Neural cell (in vitro differentiated cells): ENCODE data around the gene MPL. TPM values are rescaled to one million over a fixed set of nuclear protein-coding genes. Genes with fewer than 3 reads are reported as not detected.

ENCODE experiments used
- H2AFZ ChIP-seq: fragments of 200-600, 300-800 bp; sonication (generic), shearing (Covaris generic); 2 replicates; pipeline ENCODE4 v1.6.0; 2014; ENCODE audit warnings: low read depth, mild to moderate bottlenecking, antibody characterized with exemption, low read length, moderate library complexity
- H3F3A ChIP-seq: fragments of 200-600 bp; shearing (Covaris generic); 2 replicates; pipeline ENCODE4 v1.6.1; 2016; ENCODE audit warnings: mild to moderate bottlenecking, moderate library complexity, mixed read lengths, antibody characterized with exemption, low read length; ENCODE audit not compliant: insufficient read depth, poor library complexity, severe bottlenecking
- H3K27ac ChIP-seq: fragments of 200-600, 300-800 bp; sonication (generic), shearing (Covaris generic); 2 replicates; pipeline ENCODE4 v1.5.1; 2014; ENCODE audit warnings: mild to moderate bottlenecking, low read length, moderate library complexity
- H3K27me3 ChIP-seq: fragments of 300-800, 200-600 bp; sonication (generic), shearing (Covaris generic); 2 replicates; pipeline ENCODE4 v1.6.0; 2014; ENCODE audit warnings: mild to moderate bottlenecking, low read depth, low read length, moderate library complexity; ENCODE audit not compliant: insufficient read depth
- H3K36me3 ChIP-seq: fragments of 300-800, 200-600 bp; sonication (generic), shearing (Covaris generic); 2 replicates; pipeline ENCODE4 v1.5.1; 2014; ENCODE audit warnings: mild to moderate bottlenecking, antibody characterized with exemption, low read length, moderate library complexity; ENCODE audit not compliant: insufficient read depth
- H3K4me2 ChIP-seq: fragments of 300-800, 200-600 bp; sonication (generic), shearing (Covaris generic); 2 replicates; pipeline ENCODE4 v1.6.0; 2014; ENCODE audit warnings: mild to moderate bottlenecking, low read length
- H3K4me3 ChIP-seq: fragments of 300-800, 200-600 bp; sonication (generic), shearing (Covaris generic); 2 replicates; pipeline ENCODE4 v1.5.1; 2014; ENCODE audit warnings: mild to moderate bottlenecking, low read length, moderate library complexity
- H3K79me2 ChIP-seq: fragments of 200-600 bp; shearing (Covaris generic); replicated peaks from 2 replicates; pipeline ENCODE4 v1.6.0; 2014; ENCODE audit warnings: mild to moderate bottlenecking, low read length, moderate library complexity; ENCODE audit not compliant: insufficient read depth
- H3K9ac ChIP-seq: fragments of 300-800, 200-600 bp; sonication (generic), shearing (Covaris generic); 2 replicates; pipeline ENCODE4 v1.6.1; 2016; ENCODE audit warnings: mild to moderate bottlenecking, low read length, mixed read lengths
- H3K9me2 ChIP-seq: fragments of 200-600 bp; shearing (Covaris generic); 2 replicates; pipeline ENCODE4 v1.6.1; 2016; ENCODE audit warnings: mild to moderate bottlenecking, low read length, mixed read lengths; ENCODE audit not compliant: insufficient read depth
- H3K9me3 ChIP-seq: fragments of 200-600, 300-800 bp; sonication (generic), shearing (Covaris generic); 2 replicates; pipeline ENCODE4 v1.6.1; 2016; ENCODE audit warnings: mild to moderate bottlenecking, mixed run types, low read length, moderate library complexity, mixed read lengths
- H4K20me1 ChIP-seq: fragments of 200-600 bp; shearing (Covaris generic); 2 replicates; pipeline ENCODE4 v1.6.1; 2016; ENCODE audit warnings: mild to moderate bottlenecking, mixed run types; ENCODE audit not compliant: insufficient read depth
- CTCF ChIP-seq: fragments of 450-650 bp; IDR thresholded peaks from 2 replicates; pipeline ENCODE4 v1.5.1; 2014; ENCODE audit warnings: antibody characterized with exemption, mild to moderate bottlenecking, moderate library complexity; ENCODE audit not compliant: poor library complexity, severe bottlenecking
- EP300 ChIP-seq: fragments of 450-650 bp; conservative IDR thresholded peaks from 2 replicates; pipeline ENCODE4 v1.6.1; 2014; ENCODE audit warnings: antibody characterized with exemption, mild to moderate bottlenecking, moderate library complexity; ENCODE audit not compliant: poor library complexity, severe bottlenecking
- EZH2 ChIP-seq: fragments of 200-600, 300-800 bp; shearing (Covaris generic), sonication (generic); IDR thresholded peaks from 2 replicates; pipeline ENCODE4 v1.6.1; 2014; ENCODE audit warnings: antibody characterized with exemption, low read length, borderline replicate concordance, mild to moderate bottlenecking; ENCODE audit not compliant: insufficient read depth, poor library complexity, severe bottlenecking
- MXI1 ChIP-seq: fragments of 450-650 bp; conservative IDR thresholded peaks from 2 replicates; pipeline ENCODE4 v1.6.1; 2014; ENCODE audit warnings: antibody characterized with exemption, mild to moderate bottlenecking; ENCODE audit not compliant: poor library complexity, severe bottlenecking
- POLR2AphosphoS5 ChIP-seq: IDR thresholded peaks from 2 replicates; pipeline ENCODE4 v1.6.1; 2012
- RAD21 ChIP-seq: fragments of 450-650 bp; conservative IDR thresholded peaks from 2 replicates; pipeline ENCODE4 v1.6.1; 2014; ENCODE audit warnings: antibody characterized with exemption, mild to moderate bottlenecking, moderate library complexity
- REST ChIP-seq: IDR thresholded peaks from 2 replicates; pipeline ENCODE4 v1.6.1; 2012; ENCODE audit warnings: borderline replicate concordance
- SMC3 ChIP-seq: fragments of 450-650 bp; conservative IDR thresholded peaks from 2 replicates; pipeline ENCODE4 v1.6.1; 2014; ENCODE audit warnings: antibody characterized with exemption, mild to moderate bottlenecking, moderate library complexity; ENCODE audit not compliant: poor library complexity
- TAF1 ChIP-seq: IDR thresholded peaks from 2 replicates; pipeline ENCODE4 v1.6.1; 2012; ENCODE audit warnings: low read depth
- polyA plus RNA-seq: library from polyadenylated mRNA; depleted of rRNA; stranded (reverse); fragments of >200 nt; gene quantifications from 2 replicates; pipeline ENCODE4 v1.2.3, GENCODE V29; 2014

Gene MPL
- polyA plus RNA-seq, 1 donor from 2014 or later: not detected

- no peaks in the 10 kb centered on the region for H3K79me2 ChIP-seq
- no peaks in the 10 kb centered on the region for H3K36me3 ChIP-seq
- H3F3A ChIP-seq: no peaks in the 10 kb centered on the region
- H3K9me2 ChIP-seq: no peaks in the 10 kb centered on the region
- H2AFZ ChIP-seq: no peak overlapping the region
- TF ChIP-seq EP300 (no peak), MXI1 (no peak), POLR2AphosphoS5 (no peak), CTCF (no peak), REST (no peak), SMC3 (no peak), TAF1 (no peak), RAD21 (no peak), EZH2 (no peak)
- H3K27ac ChIP-seq: no peak overlapping the region
- H3K27me3 ChIP-seq: no peaks in the 10 kb centered on the region
- no peak overlapping the region for H3K4me3 ChIP-seq
- no peak overlapping the region for H3K4me2 ChIP-seq
- no peaks in the 10 kb centered on the region for H3K9me3 ChIP-seq
- no peaks in the 10 kb centered on the region for H4K20me1 ChIP-seq
- no peak overlapping the region for H3K9ac ChIP-seq
Observed at GRCh38 chr1:43312663-43313515, 24.7 kb upstream of the MPL start.

GRCh38 chr1:43313771-43314170 is 23.8 kb upstream of the MPL start:
- Histone ChIP-seq H3K27ac (no peak overlapping the region), H3K27me3 (no peaks in the 10 kb centered on the region), H3K9me2 (no peaks in the 10 kb centered on the region), H3K79me2 (no peaks in the 10 kb centered on the region), H4K20me1 (no peaks in the 10 kb centered on the region), H3K9me3 (no peaks in the 10 kb centered on the region), H2AFZ (no peak overlapping the region), H3K36me3 (no peaks in the 10 kb centered on the region), H3K4me2 (no peak overlapping the region), H3K4me3 (no peak overlapping the region), H3F3A (no peaks in the 10 kb centered on the region), H3K9ac (no peak overlapping the region)
- TF ChIP-seq CTCF (no peak), POLR2AphosphoS5 (no peak), SMC3 (no peak), EP300 (no peak), MXI1 (no peak), TAF1 (no peak), RAD21 (no peak)
